Fibroblast of the conjunctiva (primary cell): ENCODE measurements around the gene KPTN.

Experiments used
- DNase-seq: peaks from one replicate; pipeline ENCODE4 v3.0.0-alpha.2; 2010; ENCODE audit warnings: low read depth

Gene KPTN

DNA sequence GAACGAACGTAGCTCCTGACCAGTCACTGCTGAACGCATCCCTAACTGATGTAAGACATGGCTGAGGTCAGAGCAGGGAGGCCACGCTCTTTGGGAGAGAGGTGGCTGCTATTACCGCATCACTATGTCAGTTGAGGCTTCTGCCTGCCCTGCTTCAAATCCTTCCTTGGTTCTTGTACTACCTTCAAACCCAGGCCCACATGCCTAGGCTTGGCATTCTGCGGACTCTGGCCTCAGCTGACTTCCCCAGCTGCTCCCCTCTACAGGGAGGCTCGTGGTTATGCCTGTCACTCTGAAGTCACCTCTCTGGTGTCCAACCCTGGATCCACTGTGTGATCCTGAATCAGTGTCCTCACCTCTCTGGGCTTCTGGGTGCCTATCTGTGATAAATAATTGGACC lies 49.9 kb downstream of the KPTN start:
- no peak for DNase-seq

DNA sequence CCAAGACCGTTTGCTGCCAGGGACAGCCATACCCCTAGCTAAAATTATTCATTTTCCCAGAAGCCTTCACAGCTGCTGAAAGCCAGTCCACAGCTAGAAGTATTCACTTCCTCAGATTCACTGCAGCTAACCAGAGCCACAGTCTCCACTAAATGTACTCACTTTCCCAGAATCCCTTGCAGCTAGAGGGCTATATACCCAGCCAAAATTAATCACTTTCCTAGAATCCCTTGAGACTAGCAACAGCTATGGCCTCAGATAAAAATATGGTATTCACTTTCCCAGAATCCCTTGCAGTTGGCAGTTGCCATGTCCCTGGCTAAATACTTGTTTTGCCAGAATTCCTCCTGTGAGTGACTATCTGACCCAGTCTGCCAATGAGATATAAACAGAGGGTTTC lies 50.9 kb downstream of the KPTN start:
- no peak for DNase-seq

DNA sequence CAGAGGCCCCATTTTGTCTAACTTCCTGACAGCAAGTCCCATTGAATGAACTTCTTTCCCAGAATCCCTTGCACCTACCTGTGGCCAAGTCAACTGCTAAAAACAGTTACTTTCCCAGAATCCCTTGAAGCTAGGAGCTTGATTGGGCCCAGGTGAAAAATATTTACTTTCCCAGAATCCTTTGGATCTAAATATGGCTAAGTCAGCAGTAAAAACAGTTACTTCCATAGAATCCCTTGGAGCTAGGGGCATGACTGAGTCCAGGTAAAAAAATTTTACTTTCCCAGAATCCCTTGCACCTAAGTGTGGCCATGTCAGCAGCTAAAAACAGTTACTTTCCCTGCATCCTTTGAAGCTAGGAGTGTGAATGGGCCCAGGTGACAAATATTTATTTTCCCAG lies 51.5 kb downstream of the KPTN start:
- no peak for DNase-seq

DNA sequence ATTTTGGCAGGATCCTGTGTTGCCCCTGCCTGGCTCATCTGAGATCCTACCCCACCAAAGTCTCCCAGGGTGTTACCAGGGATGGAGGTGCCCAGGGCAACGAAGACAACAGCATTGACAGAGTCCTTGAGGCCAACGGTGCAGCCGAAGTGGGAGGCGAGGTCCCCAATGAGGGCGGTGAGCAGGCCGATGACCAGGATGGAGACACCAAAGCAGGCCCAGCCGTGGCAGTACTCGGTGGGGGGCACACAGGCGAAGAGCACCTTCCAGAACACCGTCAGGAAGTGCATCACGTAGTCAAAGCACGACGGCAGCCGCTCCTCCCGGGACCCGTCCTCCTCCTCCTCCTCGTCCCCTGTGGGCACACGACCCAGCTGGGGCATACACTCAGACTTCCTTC lies 51.9 kb downstream of the KPTN start:
- DNase-seq: no peak

DNA sequence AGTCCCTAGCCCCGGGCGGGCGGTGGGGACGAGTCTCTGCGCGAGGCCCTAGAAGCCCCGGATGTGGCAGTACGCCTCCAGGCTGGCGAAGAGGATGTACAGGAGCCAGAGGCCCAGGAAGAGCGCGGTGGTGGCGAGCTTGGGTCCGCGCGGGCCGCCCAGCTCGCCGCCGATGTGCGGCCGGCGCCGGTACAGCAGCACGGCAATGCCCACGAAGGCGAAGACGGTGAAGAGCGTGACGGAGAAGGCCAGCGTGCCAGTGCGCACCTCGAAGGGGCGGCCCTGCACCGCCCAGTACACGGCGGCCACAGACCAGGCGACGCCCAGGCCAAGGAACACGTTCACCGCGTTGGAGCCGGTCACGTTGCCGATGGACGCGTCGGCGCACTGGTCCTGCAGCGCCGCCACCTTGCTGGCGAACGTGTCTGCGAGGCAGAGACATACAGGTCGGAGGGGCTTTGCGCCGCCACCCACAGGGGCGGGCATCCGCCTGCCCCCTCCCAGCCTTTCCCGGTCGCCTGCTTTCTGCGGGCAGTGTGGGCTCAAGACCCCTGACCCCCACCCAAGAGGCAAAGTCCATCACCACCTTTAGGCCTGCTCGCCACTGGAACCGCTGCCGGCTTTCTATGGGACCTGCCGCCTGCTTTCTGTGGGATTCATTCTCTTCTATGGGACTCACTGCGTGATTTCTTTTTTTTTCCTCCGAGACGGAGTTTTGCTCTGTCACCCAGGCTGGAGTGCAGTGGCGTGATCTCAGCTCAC lies 53.8 kb downstream of the KPTN start:
- DNase-seq: no peak

DNA sequence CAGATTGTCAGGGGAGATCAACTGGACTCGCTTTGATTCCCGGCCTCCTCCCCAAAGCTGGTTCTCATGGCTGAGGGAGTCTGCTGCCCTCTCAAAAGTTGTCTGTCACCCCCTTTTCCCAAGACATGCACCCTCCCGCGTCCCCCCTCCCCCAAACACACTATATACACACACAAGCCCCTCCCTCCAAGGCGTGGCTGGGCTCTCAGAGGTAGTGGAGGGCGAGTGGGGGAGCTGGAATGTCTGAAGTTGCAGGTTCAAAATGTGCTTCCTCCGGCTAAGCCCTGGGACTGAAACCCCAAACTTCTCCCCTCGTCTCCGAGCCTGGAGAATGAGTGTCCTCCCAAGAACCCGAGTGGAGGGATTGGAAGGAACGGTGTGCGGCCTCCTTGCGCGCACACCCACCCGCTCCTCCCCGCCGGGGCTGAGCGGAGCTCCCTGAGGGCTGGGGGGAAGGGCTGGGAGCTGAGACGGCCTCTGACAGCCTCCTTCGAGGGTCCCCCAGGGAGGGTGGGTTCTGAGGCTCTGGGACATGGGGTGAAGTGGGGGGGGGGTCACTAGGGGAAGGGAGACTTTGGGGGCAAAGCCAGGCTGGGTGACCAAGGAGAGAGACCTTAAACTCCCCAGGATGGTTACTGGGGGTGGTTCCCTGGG lies 54.8 kb downstream of the KPTN start:
- no peak for DNase-seq

DNA sequence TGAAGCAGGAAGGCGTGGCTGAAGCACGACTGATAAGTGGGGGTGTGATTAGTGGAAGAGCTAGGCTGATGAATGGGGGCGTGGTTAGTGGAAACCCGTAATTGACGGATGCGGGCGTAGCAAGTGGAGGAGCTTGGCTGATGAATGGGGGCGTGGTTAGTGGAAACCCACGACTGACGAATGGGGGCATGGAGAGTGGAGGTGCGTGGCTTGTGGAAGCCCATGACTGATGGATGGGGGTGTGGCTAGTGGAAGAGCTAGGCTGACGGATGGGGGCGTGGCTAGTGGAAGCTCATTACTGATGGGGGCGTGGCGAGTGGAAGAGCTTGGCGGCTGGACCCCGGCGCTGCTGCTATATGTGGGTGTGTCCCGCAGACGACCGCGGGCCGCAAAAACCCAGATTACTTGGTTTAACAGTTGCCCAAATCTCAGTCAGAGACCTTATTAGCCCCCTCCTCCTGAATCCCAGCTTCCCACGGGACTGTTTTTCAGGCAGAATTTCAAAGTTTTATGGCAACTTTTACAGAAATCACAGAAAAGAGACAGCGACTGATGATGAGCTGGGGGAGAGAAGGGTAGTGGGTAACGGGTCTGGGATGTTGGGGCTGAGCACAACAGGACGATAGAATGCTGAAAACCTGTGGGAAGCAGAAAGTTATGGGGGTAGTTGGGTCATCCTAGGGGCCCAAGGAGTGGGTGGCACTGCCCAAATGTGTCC lies 55.7 kb downstream of the KPTN start:
- peak; percentile 97 for DNase-seq

DNA sequence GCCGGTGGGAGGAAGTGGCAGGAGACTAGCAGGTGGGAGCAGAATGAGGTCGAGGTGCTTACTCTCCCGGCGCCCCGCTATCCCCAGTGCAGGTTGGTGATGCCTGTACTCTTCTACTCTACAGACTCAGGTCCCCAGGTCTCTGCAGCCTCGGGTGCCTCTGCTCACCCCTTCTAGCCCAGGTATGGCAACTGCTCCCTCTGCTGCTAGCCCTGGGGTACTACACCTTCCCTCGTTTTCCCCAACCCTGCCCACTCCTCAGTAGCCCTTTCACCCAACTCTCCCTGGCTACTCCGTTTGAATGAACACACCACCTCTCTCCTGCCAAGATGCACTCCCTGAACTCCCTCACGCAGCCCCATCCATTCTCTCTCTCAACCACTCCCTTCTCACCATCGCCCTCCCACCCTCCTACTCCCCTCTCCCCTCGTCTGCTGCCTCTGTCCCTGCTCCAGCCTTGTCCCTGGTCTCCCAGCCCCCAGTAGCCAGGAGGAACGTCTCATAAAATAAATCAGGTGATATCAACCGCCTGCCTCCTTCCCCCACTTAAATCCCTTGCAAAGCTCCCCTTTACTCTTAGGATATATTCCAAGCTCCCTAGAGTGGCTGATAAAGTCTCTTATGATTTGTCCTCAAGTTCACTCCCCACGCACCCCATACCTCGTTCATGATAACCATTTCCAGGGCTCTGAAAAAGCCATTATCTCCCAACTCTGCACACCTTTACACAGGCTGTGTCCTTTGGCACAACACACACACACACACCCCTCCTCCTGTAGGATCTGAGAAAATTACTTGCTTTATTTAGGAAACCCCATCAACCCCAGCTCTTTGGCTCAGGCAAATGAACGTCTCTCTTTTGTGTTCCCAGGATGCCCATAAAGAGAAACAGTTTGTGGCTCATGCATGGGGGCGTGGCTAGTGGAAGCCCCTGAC lies 56.5 kb downstream of the KPTN start:
- DNase-seq: peak; percentile 30
